HEK293T (cell line): ENCODE results near the gene SLC25A13.

Experiments used
- ARNT ChIP-seq: fragments of 450-650 bp; IDR thresholded peaks from 2 replicates; pipeline ENCODE4 v1.6.1; 2017; ENCODE audit warnings: mild to moderate bottlenecking
- BHLHE40 ChIP-seq: fragments of 450-650 bp; IDR thresholded peaks from 2 replicates; pipeline ENCODE4 v1.6.1; 2016; ENCODE audit warnings: mild to moderate bottlenecking, moderate library complexity, borderline replicate concordance
- CTBP1 ChIP-seq: fragments of 450-650 bp; IDR thresholded peaks from 2 replicates; pipeline ENCODE4 v1.6.1; 2016; ENCODE audit warnings: borderline replicate concordance
- ELF4 ChIP-seq: fragments of 450-650 bp; IDR thresholded peaks from 2 replicates; pipeline ENCODE4 v1.6.1; 2017; ENCODE audit warnings: antibody characterized with exemption
- FOXA1 ChIP-seq: fragments of 450-650 bp; IDR thresholded peaks from 2 replicates; pipeline ENCODE4 v1.6.1; 2016; ENCODE audit warnings: mild to moderate bottlenecking
- FOXK2 ChIP-seq: fragments of 450-650 bp; IDR thresholded peaks from 2 replicates; pipeline ENCODE4 v1.6.1; 2016; ENCODE audit warnings: mild to moderate bottlenecking
- FOXM1 ChIP-seq: fragments of 450-650 bp; IDR thresholded peaks from 2 replicates; pipeline ENCODE4 v1.6.1; 2017; ENCODE audit warnings: mild to moderate bottlenecking, borderline replicate concordance
- HDGF ChIP-seq: fragments of 450-650 bp; IDR thresholded peaks from 2 replicates; pipeline ENCODE4 v1.6.1; 2017; ENCODE audit warnings: antibody characterized with exemption, borderline replicate concordance
- LEF1 ChIP-seq: fragments of 450-650 bp; IDR thresholded peaks from 2 replicates; pipeline ENCODE4 v1.6.1; 2017; ENCODE audit warnings: mild to moderate bottlenecking, borderline replicate concordance
- SP1 ChIP-seq: fragments of 450-650 bp; IDR thresholded peaks from 2 replicates; pipeline ENCODE4 v1.6.1; 2017
- SUZ12 ChIP-seq: fragments of 450-650 bp; IDR thresholded peaks from 2 replicates; pipeline ENCODE4 v1.6.1; 2016; ENCODE audit warnings: mild to moderate bottlenecking
- TARDBP ChIP-seq: fragments of 450-650 bp; IDR thresholded peaks from 2 replicates; pipeline ENCODE4 v1.6.1; 2016
- ZNF384 ChIP-seq: fragments of 450-650 bp; IDR thresholded peaks from 2 replicates; pipeline ENCODE4 v1.6.1; 2016
- TF ChIP-seq, protein P1 (sequence below): fragments of 450-650 bp; IDR thresholded peaks from 2 replicates; pipeline ENCODE4 v1.6.1; 2016

DNA sequence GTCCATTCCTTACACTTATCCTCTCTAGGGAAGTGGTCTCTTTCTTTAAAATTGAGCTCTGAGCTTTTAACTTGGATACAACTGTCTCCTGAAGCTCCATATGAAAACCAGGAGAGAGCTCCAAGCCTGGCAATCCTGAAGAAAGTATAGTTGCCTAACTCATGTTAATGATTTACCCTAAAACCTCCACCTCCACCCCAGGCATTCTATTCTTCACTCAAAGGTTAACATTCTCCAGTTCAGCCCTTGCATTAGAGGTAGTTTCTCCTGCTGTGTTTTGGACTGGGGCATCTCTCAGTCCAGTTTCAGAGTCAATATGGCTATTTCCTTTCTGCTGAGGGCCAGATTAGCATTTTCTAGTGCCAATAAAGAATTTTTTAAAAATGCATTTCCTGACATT lies 195.5 kb downstream of the SLC25A13 start:
- TF ChIP-seq, protein P1, sequence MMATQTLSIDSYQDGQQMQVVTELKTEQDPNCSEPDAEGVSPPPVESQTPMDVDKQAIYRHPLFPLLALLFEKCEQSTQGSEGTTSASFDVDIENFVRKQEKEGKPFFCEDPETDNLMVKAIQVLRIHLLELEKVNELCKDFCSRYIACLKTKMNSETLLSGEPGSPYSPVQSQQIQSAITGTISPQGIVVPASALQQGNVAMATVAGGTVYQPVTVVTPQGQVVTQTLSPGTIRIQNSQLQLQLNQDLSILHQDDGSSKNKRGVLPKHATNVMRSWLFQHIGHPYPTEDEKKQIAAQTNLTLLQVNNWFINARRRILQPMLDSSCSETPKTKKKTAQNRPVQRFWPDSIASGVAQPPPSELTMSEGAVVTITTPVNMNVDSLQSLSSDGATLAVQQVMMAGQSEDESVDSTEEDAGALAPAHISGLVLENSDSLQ, result no peak
- TF ChIP-seq ZNF384 (no peak), CTBP1 (no peak), BHLHE40 (no peak), TARDBP (no peak), SP1 (no peak), FOXM1 (no peak), FOXK2 (no peak), ARNT (no peak), ELF4 (no peak), SUZ12 (no peak), LEF1 (no peak), FOXA1 (no peak), HDGF (no peak)
